T-helper 1 cell (primary cell): ENCODE measurements around the gene XCL1.
"Not testable (repeated sequence)": the region's sequence is repeated elsewhere in the genome, so short reads cannot be mapped to it uniquely, and the experiment has no call there.

ENCODE experiments used
- DNase-seq, 5 donors: peaks; one replicate each; pipeline ENCODE4 v3.0.0-alpha.2; 2012 to 2020

XCL1 gene

GRCh38 chr1:168568346-168568745, 8.1 kb upstream of the XCL1 start:
- no peak for DNase-seq

- no peak for DNase-seq
Observed at GRCh38 chr1:168570652-168571051, 5.8 kb upstream of the XCL1 start.

DNA sequence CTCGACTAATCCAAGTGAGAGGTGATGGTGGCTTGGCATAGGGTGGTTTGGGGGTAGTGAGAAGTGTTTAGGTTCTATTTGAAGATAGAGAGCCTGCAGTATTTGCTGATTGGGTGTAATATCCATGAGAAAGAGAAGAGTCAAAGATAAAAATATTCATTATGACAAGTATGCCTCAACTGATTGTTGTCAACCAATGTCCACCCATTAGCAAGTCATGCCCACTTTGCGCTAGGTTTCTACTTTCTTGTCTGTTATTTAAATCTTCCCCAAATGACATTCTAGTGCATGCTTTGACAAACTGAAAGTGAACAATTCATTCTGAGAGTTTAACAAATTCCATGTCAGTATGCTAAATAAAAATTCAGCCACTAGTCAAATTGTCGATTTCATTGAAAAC, 3.8 kb upstream of the XCL1 start:
- DNase-seq: peak in 1 of 5 donors; percentile 33

DNA sequence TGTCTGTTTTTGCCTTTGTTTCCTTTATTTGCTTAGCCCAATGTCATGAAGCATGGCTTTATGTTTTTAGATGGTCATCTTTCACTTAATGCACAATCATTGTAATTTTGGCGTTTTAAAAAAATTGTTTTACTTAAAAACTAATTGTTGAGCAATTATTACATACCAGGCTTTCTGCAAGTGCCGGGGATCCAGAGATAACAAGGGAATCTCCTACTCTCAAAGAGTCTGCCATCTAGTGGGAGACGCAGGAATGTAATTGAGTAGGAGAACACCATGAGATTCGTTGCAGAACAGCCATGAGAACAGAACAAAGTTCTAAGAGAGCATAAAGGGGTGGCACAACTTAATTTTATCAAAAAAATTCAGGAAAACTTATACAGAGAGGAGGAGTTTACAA, 2.2 kb upstream of the XCL1 start:
- peak in 2 of 5 donors; percentile 18 to 43 for DNase-seq

- not testable (repeated sequence) for DNase-seq
Observed at GRCh38 chr1:168578531-168579185, 2.3 kb downstream of the XCL1 start.

- not testable (repeated sequence) for DNase-seq
Observed at GRCh38 chr1:168580290-168580689, 3.9 kb downstream of the XCL1 start.

DNA sequence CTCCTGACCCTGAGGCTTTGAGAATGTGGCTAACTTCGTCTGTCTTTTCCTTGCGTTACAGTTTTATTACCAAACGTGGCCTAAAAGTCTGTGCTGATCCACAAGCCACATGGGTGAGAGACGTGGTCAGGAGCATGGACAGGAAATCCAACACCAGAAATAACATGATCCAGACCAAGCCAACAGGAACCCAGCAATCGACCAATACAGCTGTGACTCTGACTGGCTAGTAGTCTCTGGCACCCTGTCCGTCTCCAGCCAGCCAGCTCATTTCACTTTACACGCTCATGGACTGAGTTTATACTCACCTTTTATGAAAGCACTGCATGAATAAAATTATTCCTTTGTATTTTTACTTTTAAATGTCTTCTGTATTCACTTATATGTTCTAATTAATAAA, 4.6 kb downstream of the XCL1 start:
- DNase-seq: not testable (repeated sequence)

GRCh38 chr1:168581817-168582572, 5.6 kb downstream of the XCL1 start:
- no peak for DNase-seq

- DNase-seq: no peak
Observed at GRCh38 chr1:168582688-168583336, 6.4 kb downstream of the XCL1 start.

DNA sequence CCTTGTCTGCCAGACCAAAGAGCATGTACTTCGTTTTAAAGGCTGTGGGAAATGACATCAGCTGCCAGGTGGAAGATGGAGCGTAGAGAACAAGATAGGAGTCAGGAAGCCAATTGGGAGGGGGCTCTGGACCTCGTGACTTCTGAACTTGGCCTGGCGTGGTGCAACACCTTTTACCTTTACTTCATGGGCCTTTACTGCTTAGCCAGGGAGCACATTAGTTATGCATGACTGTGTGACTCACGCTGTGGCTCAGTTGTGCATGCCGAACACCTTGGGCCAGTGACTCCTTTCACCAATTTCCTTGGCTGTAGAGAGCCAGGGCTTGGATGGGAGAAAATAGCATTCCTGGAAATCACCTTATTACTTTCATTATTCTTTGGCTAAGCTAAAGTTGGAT, 7.2 kb downstream of the XCL1 start:
- no peak for DNase-seq

DNA sequence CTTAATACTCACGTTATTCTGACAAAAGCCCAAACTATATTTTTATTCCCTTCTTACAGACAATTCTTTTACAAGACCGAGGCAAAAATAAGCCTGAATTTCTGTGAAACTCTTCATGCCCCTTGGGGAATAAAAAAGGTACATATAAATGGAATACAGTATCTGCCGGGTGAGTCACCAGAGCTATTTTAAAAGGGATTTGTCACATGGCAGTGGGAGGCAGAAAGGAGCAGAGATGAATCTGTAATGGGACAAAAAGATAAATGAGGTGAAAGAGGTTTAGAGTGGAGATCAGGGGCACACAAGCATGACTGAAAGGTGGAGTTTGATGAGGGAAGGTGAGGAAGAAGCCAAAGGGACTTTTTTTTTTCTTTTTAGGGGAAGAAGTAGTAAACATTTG, 8.8 kb downstream of the XCL1 start:
- no peak for DNase-seq

DNA sequence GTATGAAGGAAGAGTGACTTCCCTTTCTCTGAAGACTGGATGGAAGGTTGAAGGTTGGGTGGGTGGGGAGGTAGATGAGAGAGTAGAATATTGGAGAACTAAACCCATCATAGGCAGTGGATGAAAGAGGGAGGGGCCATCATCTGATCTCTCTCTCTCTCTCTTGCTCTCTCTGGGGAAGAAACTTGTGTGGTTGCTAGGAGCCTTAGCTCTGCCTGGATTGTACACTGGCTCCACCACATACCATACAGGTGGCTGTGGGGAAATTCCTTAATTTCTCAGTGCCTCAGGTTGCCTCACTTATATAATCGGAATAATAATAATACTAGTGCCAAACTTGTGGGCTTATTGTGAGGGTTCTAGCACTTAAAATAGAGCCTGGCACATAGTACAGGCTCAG, 9.5 kb downstream of the XCL1 start:
- DNase-seq: no peak

- DNase-seq: no peak
Observed at GRCh38 chr1:168589167-168589566, 12.8 kb downstream of the XCL1 start.

DNA sequence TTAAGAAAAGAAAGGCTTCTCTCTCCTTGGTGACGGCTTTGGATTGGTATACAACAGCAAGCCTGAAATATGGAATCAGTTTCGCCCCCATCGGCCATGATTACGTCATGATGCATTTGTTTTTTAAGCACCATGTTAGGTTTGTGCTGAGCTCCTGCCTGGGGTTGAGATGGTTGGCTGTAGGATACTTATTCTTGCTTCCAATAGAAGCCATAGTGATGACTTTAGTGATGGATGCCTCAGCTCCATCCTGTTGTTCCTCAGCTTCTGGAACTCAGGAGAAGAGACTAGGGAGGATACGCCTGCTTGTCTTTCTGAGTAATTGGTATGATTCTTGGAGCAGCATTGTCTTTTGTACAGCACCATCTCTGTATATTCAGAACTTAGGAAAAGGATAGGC, 14.7 kb downstream of the XCL1 start:
- no peak for DNase-seq

GRCh38 chr1:168591641-168592250, 15.3 kb downstream of the XCL1 start:
- no peak for DNase-seq

- DNase-seq: not testable (repeated sequence)
Observed at GRCh38 chr1:168595403-168595802, 19.0 kb downstream of the XCL1 start.

GRCh38 chr1:168598125-168598524, 21.7 kb downstream of the XCL1 start:
- no peak for DNase-seq

GRCh38 chr1:168598892-168599291, 22.5 kb downstream of the XCL1 start:
- no peak for DNase-seq

DNA sequence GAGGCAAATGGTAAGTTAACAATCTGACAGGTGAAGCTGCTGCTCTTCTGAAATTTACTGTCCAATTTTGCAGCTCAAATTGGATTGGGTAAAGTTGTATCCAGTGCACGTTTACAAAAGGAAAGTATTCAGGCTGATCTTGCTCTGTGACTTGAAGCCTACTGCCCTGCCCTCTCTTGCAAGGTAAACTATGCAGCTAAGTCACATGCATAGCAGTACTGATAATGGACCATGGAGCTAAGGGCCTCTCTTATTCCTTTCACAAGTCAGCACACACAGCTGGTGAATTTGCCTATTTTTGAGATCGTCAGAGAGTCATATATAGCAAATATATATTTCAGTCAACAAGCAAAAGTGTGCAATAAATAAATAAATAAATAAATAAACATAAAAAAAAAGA, 23.2 kb downstream of the XCL1 start:
- no peak for DNase-seq

DNA sequence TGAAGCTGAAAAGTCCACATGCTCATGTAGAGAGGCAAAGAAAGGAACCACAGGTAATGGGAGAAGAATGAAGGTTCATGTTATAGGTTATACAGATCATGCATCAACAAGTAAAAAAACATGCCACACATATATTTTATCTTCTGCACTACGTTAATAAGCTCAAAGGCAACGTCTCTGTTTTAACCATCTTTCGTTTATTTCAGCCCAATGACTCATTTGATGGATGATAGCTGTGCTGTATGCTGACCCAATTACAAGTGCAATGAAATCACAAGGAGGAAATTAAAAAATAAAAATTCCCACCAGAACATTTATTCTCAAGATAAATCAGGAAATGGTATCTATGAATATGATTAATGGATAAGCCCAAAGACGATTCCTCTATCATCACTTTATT, 24.6 kb downstream of the XCL1 start:
- no peak for DNase-seq

DNA sequence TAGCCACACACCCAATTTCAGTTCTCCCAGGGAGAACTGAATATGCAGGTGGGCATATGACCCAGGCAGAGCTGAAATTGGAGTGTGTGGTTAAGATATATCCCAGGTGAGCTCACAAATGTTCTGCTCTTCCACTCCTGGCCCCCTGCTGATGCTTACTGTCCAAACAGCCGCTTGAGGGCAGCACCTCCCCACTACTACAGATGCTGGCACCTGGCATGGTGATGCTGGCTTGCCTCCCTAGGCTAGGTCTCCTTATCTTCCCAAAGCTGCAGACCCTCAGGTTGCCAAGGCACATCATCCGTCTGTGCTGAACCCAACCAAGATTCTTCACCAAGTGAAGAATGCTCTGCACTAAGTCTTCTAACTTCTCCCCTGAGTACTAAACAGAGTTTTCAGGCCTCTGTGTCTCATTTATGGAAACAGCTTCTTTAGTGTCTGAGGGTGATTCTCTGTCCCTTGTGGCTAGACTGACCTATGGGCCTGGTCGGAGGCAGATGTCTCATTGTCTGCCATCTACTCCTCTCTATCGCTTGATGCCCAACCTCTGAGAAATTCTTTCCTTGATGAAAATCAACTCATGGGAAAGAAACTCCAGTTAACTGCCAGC, 27.2 kb downstream of the XCL1 start:
- DNase-seq: peak; percentile 20 to 60 (median 44)

- no peak for DNase-seq
Observed at GRCh38 chr1:168605443-168605842, 29.0 kb downstream of the XCL1 start.

GRCh38 chr1:168606096-168606495, 29.7 kb downstream of the XCL1 start:
- DNase-seq: no peak
